Mucosa of descending colon (tissue), 3 donors: Measurements from ENCODE around the gene GNAL. TPM values are rescaled to one million over a fixed set of nuclear protein-coding genes. Genes with fewer than 3 reads are reported as not detected.
"Not testable (repeated sequence)": the region's sequence is repeated elsewhere in the genome, so short reads cannot be mapped to it uniquely, and the experiment has no call there.

ENCODE experiments used
- ATAC-seq: fragments of 200-7000 bp; cut with Tn5 transposase; one replicate; pipeline ENCODE4 v1.9.1; 2020; ENCODE audit warnings: mild to moderate bottlenecking, moderate library complexity
- DNase-seq, 3 donors: peaks; one replicate each; pipeline ENCODE4 v3.0.0-alpha.2; 2020
- H3K36me3 ChIP-seq: fragments of 200-600 bp; one replicate; pipeline ENCODE4 v1.8.0; 2021; ENCODE audit warnings: low read depth, mild to moderate bottlenecking
- H3K4me1 ChIP-seq: fragments of 200-600 bp; one replicate; pipeline ENCODE4 v1.8.0; 2021; ENCODE audit warnings: low read depth, mild to moderate bottlenecking
- H3K4me3 ChIP-seq: fragments of 200-600 bp; one replicate; pipeline ENCODE4 v1.8.0; 2021; ENCODE audit warnings: mild to moderate bottlenecking
- H3K9me3 ChIP-seq: fragments of 200-600 bp; one replicate; pipeline ENCODE4 v1.8.0; 2021; ENCODE audit warnings: mild to moderate bottlenecking
- CTCF ChIP-seq: fragments of 200-600 bp; IDR thresholded peaks from one replicate; pipeline ENCODE4 v1.8.0; 2022; ENCODE audit warnings: antibody characterized with exemption, mild to moderate bottlenecking
- intact Hi-C, 2 donors: fragments of 100-400 bp; cut with DNase I in 1 of 2; cut with micrococcal nuclease in 1 of 2; formaldehyde crosslinking; loops; one replicate each; pipeline versions ENCODE4 v1.11.0 to v1.11.1; 2022; cut with DNase I, micrococcal nuclease
- total RNA-seq, 3 donors: library from RNA; stranded (reverse); fragmentation: NEBNext Ultra II Directional in 2 of 3; extraction: Animal tissue kit (Norgen Biotek cat#: 25700) in 2 of 3; gene quantifications; one replicate each; pipeline versions ENCODE4 v1.2.1 to v1.2.4, GENCODE V29; 2021 to 2023
- donor health status: DM: no; HTN: no; CAD: no; lungs with moderate emphysema.
- donor health status: DM: no; HTN: no; CAD: no.
- donor health status: DM: no; HTN: yes; CAD: no.

Gene GNAL
- total RNA-seq, 3 donors from 2014 or later: 4.7 to 20.7 (median 5.3) TPM

GRCh38 chr18:11713756-11714155 is 24.7 kb downstream of the GNAL start:
- no peaks in the 10 kb centered on the region for H3K36me3 ChIP-seq
- DNase-seq (no peak), ATAC-seq (no peak)
- H3K9me3 ChIP-seq: no peaks in the 10 kb centered on the region
- TF ChIP-seq CTCF: no peak
- intact Hi-C loops: no loop called here
- H3K4me1 ChIP-seq: no peaks in the 10 kb centered on the region
- no peak overlapping the region for H3K4me3 ChIP-seq

- no peak for DNase-seq
These were observed 25.3 kb downstream of the GNAL start for GRCh38 chr18:11714244-11714918.

GRCh38 chr18:11716767-11717315 is 27.8 kb downstream of the GNAL start:
- H3K4me3 ChIP-seq, ATAC-seq, H3K36me3 ChIP-seq, H3K4me1 ChIP-seq, DNase-seq, H3K9me3 ChIP-seq, intact Hi-C loops: not testable (repeated sequence)

More at GRCh38 chr18:11714244-11714918, 25.3 kb downstream of the GNAL start:
- H3K4me3 ChIP-seq: no peak overlapping the region
- no peaks in the 10 kb centered on the region for H3K9me3 ChIP-seq
- no peaks in the 10 kb centered on the region for H3K4me1 ChIP-seq
- no peak for TF ChIP-seq CTCF
- H3K36me3 ChIP-seq: no peaks in the 10 kb centered on the region
- intact Hi-C loops: no loop called here
- ATAC-seq: no peak

- DNase-seq (no peak), ATAC-seq (no peak)
- no peak for TF ChIP-seq CTCF
- H3K36me3 ChIP-seq: no peaks in the 10 kb centered on the region
- H3K9me3 ChIP-seq: no peaks in the 10 kb centered on the region
- no peak overlapping the region for H3K4me3 ChIP-seq
- H3K4me1 ChIP-seq: no peaks in the 10 kb centered on the region
- intact Hi-C loops: no loop called here
These were observed 30.0 kb downstream of the GNAL start for GRCh38 chr18:11719050-11719449.

- Histone ChIP-seq H3K4me1 (no peaks in the 10 kb centered on the region), H3K9me3 (no peaks in the 10 kb centered on the region), H3K36me3 (no peaks in the 10 kb centered on the region), H3K4me3 (no peak overlapping the region)
- ATAC-seq (no peak), DNase-seq (no peak)
- TF ChIP-seq CTCF: no peak
- intact Hi-C loops: no loop called here
These were observed 30.6 kb downstream of the GNAL start for GRCh38 chr18:11719621-11720020.

- Histone ChIP-seq H3K36me3 (no peaks in the 10 kb centered on the region), H3K9me3 (no peaks in the 10 kb centered on the region), H3K4me3 (no peak overlapping the region), H3K4me1 (no peaks in the 10 kb centered on the region)
- ATAC-seq (no peak), DNase-seq (no peak)
- intact Hi-C loops: no loop called here
- no peak for TF ChIP-seq CTCF
These were observed 32.7 kb downstream of the GNAL start for GRCh38 chr18:11721720-11722119.
